NCI-H510A (cell line): ENCODE measurements around the gene BCAR3.

Experiments used
- DNase-seq: peaks from one replicate; lab custom pipeline; 2025; lab: John Stamatoyannopoulos, UW

Gene BCAR3

GRCh38 chr1:93546162-93546863 lies 135.3 kb downstream of the BCAR3 start:
- no peak for DNase-seq

GRCh38 chr1:93542398-93542797 lies 139.2 kb downstream of the BCAR3 start:
- DNase-seq: no peak

GRCh38 chr1:93541045-93541444 lies 140.6 kb downstream of the BCAR3 start:
- no peak for DNase-seq

GRCh38 chr1:93537924-93538323 lies 143.7 kb downstream of the BCAR3 start:
- no peak for DNase-seq

GRCh38 chr1:93537396-93537795 lies 144.2 kb downstream of the BCAR3 start:
- DNase-seq: no peak

GRCh38 chr1:93533677-93534076 lies 148.0 kb downstream of the BCAR3 start:
- DNase-seq: no peak

GRCh38 chr1:93532780-93533378 lies 148.8 kb downstream of the BCAR3 start:
- no peak for DNase-seq

GRCh38 chr1:93531193-93531592 lies 150.4 kb downstream of the BCAR3 start:
- DNase-seq: no peak

- DNase-seq: no peak
Measured at GRCh38 chr1:93528412-93528811, 153.2 kb downstream of the BCAR3 start.

GRCh38 chr1:93526431-93526830 lies 155.2 kb downstream of the BCAR3 start:
- DNase-seq: no peak

GRCh38 chr1:93525431-93525830 lies 156.2 kb downstream of the BCAR3 start:
- DNase-seq: no peak

- DNase-seq: no peak
Measured at GRCh38 chr1:93522721-93523120, 158.9 kb downstream of the BCAR3 start.

GRCh38 chr1:93521618-93522017 lies 160.0 kb downstream of the BCAR3 start:
- no peak for DNase-seq

GRCh38 chr1:93519199-93519829 lies 162.3 kb downstream of the BCAR3 start:
- no peak for DNase-seq

- DNase-seq: no peak
Measured at GRCh38 chr1:93518516-93518915, 163.1 kb downstream of the BCAR3 start.

- DNase-seq: no peak
Measured at GRCh38 chr1:93516164-93516563, 165.5 kb downstream of the BCAR3 start.
